ENCODE results near the gene PRDM10.

PRDM10 gene

GRCh38 chr11:130006929-130007328, 4.3 kb upstream of the PRDM10 start:
- DNase-seq (ENCODE audit: low read depth): no peak

DNA sequence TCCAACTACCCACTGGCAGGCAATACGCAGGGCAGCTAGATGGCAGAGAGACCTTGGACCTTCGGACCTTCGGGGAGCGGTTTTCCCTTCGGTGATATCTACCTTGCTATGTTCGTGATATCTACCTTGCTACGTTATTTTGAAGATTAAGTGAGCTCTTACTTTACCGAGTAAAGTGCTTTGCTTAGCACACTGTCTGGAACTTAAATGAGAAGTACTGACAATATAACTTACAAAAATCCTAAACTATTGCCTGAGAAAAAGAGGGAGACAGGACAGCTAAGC, 1.0 kb upstream of the PRDM10 start:
- DNase-seq (ENCODE audit: low read depth): no peak

GRCh38 chr11:130002846-130003716, 446 bp upstream of the PRDM10 start:
- DNase-seq (ENCODE audit: low read depth): peak; percentile 81

DNA sequence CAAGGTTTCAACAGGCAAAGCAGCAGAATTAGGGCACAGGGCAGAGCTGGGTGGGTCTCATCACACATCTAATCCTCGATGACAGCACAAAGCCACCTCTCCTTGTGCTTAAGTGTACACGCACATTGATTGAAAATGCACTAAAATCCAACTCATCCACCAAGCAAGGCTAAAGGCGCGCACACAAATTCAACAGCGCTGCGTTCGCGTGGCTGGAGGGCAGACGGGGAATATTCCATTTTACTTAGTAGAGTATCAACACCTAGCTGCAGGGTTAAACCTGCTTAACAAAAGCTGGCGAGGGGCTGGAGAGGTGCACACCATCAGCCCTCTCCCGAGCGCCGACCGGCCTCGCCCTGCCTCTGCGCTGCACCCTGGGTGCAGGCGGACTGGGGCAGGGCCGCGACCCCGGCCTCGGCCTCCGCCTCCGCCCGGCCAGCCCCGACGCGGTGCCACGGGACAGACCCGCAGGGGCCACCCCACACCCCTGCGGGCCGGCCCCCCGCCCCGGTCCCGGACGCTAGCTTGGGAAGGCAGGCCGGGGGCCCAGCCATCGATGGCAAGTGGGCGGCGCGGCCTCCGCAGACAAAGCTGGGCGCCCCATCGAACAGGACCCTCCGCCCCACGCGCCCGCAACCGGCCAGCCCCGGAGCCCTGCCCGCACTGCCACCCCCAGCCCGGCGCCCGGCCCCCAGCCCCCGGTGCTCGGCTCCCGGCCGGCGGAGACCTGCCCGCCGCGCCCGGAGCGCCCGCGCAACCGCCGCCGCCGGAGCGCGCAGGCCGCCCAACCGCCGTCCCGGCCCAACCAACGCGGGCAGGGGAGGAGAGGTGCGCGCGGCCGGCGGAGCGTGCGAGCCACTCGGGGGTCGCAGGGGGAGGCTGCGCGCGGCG, 929 bp downstream of the PRDM10 start:
- DNase-seq (ENCODE audit: low read depth): peak; percentile 16

- DNase-seq (ENCODE audit: low read depth): no peak
These were observed 2.0 kb downstream of the PRDM10 start for GRCh38 chr11:130000552-130001176.

DNA sequence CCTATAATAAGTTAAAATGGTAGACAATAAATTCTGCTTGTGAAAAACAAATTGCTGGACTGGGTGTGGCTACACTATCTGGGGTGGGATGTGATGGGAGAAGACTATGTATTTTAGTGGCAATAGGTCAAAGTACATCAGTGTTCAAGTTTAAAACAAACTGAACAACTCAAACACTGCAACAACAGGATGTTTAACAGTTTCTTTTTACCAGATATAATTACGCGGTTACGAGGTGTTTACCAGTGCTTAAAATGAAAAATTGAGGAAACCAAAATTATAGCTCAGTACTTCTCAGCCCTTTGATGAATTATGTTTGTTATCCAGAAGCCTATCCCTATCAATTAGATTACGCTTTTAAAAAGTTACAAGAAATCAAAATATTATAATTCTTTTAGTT, 3.2 kb downstream of the PRDM10 start:
- DNase-seq (ENCODE audit: low read depth): no peak

DNA sequence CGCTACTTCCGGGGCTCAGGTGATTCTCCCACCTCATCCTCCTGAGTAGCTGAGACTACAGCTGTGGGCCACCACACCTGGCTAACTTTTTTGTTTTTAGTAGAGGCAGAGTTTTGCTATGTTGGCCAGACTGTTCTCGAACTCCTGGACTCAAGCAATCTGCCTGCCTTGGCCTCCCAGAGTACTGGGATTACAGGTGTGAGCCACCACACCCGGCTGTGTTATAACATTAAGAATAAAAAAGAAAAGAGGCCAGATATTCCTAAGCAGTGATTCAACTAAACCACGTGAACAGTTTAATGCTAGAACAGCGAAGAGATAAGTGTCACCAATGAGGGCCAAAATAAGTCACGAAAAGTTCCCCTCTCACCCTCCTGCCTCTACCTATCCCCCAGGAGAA, 3.7 kb downstream of the PRDM10 start:
- no peak for DNase-seq (ENCODE audit: low read depth)

DNA sequence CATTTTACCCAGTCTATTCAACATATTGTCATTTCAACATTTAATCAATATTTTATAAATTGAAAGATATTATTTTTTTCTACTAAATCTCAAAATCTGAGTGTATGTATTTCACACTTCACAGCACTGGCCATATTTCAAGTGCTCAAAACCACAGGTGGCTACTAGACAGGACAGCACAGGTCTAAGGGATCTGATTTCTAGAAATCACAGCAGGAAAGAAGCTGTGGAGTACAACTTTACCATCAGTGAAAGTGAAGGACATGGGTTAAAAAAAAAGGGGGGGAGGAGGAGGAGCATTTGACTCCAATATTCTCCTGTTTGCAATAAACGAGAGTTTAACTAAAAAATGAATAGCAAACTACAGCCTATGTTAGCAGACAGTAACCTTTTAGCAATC, 4.5 kb downstream of the PRDM10 start:
- DNase-seq (ENCODE audit: low read depth): no peak

GRCh38 chr11:129997513-129997912, 5.1 kb downstream of the PRDM10 start:
- no peak for DNase-seq (ENCODE audit: low read depth)

DNA sequence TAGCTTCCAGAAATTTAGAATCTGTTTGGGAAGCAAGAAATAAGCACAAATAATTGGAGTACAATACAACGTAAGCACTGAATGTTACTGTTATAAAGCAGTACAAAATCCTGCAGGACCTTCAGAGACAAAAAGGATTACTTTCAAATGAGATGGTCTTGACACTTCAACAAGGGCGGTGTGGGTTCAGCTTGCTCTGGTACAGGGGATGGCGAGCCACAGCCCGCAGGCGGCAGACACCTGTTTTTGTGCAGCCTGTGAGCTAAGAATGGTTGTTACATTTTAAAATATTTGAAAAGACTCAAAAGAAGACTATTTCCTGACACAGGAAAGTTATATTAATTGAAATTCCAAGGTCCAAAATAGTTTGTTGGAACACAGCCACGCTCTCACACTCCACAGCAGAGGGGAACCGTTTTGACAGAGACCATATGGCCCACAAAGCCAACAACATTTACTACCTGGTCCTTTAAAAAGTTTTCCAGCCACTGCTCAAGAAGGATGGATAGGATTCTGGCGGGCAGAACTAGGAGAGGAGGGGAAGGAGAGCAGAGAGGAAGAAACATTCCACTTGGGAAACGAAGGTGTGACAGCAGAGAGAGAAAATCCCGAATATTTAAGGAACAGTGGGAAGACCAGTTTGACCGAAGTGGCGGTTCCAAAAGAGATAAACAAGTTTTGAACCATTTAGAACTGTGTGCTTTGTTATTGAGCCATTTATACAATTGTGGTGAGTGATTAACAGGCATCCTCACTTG, 6.3 kb downstream of the PRDM10 start:
- DNase-seq (ENCODE audit: low read depth): no peak

DNA sequence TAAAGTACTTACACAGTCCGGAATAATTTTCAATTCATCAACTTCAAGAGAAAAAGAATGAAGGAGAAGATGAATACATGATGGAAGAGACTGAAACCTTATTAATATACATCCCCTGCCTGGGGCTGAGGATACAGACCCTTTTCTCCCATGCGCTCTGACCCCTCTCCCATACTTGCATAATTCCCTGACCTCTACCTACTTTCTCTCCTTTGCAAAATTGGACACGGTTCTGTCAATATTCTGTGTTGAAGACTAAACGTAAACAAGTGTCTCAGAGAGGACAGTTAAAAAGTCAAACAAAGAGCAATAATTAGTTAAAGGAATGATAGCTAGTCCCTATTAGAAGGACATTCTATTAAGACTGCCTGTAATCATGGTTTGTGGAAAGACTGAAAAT, 7.5 kb downstream of the PRDM10 start:
- DNase-seq (ENCODE audit: low read depth): no peak

DNA sequence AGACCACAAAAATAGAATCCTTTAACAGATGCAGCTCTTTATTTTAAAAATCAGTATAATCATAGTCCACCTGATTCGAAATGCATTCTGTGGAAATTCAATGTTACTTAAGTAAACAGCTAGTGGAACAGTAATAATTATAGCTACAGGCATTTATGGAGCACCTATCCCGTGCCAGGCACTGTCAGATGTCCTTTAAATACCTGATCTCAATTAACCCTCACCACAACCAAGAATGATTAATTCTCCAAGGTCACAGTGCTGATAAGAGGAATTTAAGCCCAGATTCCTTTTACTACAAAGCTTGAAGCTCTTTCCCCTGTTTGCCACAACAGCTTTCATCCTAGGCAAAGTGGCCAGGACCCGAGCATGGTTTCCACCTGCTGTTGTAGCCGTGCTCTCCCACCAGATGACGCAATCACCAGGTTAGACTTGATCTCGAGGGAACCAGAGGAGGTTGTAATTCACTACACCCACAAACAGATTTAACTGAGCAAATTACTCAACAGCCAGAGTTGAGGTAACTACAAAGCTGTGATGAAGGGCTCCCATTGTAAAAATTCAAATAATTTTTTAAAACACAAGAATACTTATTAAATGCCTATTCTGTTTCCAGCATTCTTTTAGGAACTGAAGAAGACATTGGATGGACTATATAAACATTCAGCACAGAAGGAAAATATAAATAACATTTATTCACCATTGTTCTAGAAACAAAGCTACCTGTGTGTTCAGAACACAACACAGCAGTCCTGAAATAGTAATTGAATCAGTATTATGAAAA, 10.3 kb downstream of the PRDM10 start:
- no peak for DNase-seq (ENCODE audit: low read depth)

DNA sequence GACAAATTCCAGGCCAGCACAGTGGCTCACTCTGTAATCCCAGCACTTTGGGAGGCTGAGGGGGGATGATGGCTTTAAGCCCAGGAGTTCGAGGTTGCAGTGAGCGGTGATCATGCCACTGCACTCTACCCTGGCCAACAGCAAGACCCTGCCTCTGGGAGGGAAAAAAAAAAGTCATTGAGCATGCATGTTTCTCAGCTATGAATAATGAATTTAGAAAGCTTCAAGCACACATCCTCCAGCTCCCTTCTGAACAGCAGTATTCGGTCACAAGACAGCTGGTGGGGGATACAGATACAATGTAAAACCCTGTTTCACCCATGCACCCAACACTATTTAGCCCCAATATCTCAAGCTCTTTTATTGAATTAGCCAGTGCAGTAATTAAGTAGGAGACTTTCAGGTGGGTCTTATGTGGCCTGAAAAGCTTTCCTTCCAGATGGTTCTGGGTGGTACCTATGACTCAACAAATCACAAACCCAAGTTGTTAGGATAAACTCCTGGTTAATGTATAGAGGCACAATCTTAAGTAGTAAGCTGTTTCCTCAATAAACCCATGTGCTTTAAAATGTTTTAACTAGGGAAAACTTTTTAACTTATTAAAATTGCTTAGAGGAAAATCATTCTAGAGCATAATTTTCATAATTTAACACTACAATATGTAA, 13.4 kb downstream of the PRDM10 start:
- DNase-seq (ENCODE audit: low read depth): no peak

- no peak for DNase-seq (ENCODE audit: low read depth)
These were observed 14.7 kb downstream of the PRDM10 start for GRCh38 chr11:129987950-129988349.

GRCh38 chr11:129985823-129986222, 16.8 kb downstream of the PRDM10 start:
- no peak for DNase-seq (ENCODE audit: low read depth)

GRCh38 chr11:129980086-129980485, 22.5 kb downstream of the PRDM10 start:
- no peak for DNase-seq (ENCODE audit: low read depth)

DNA sequence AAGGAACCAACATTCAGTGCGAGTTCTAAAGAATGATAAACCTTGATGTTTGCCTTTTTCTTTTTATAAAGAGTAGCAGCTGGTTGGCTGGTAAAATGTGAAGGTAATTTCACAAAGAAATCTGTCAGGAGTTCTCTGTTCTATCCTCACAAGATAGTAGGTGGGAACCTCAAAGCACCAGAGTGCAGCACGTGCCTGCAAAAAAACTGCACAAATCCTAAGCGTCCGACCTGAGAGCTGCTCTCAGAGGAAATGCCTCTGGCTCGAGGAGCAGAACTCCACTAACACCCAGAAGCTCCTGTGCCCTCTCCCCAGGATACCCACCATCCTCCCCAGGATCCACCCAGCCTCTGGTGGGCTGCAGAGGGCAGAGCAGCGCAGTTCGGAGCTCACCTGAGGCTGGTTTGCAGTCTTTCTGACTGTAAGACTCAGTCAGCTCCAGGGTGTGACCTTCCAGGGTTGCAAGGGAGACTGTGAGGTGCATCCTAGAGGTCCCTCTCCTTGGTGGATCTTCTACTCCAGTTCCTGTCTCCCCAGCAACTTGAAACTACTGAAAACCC, 23.5 kb downstream of the PRDM10 start:
- DNase-seq (ENCODE audit: low read depth): no peak

GRCh38 chr11:129978447-129978846, 24.2 kb downstream of the PRDM10 start:
- no peak for DNase-seq (ENCODE audit: low read depth)

GRCh38 chr11:129976328-129976727, 26.3 kb downstream of the PRDM10 start:
- no peak for DNase-seq (ENCODE audit: low read depth)

DNA sequence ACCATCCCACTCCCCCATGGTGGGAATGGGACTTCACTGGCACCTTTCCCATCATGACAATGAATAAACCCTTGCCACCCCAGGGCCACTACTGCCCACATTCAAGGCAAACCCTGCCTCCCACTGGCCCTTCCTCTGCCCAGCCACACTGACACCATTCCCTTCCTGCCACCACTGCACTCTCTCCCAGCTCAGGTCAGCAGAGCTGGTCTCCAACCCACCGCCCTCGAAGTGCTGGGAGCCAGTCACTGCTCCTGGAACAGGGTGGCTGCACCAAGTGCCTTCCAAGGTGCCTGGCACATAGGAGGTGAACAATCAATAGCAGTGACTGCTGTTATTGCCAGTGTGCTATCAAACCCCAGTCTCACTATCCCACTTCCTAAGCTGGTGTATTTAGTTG, 27.1 kb downstream of the PRDM10 start:
- no peak for DNase-seq (ENCODE audit: low read depth)

All from stimulated activated CD8-positive, alpha-beta memory T cell treated with anti-CD3 and anti-CD28 coated beads, Interleukin-12 subunit alpha, Interleukin-12 subunit beta, amount 100 ng/mL, for 1 hour (primary cell).